22Rv1 (cell line): Measurements from ENCODE around the gene HDAC6.

ENCODE experiments used
- CTCF ChIP-seq: fragments of 450-650 bp; IDR thresholded peaks from 2 replicates; pipeline ENCODE4 v1.5.1; 2017; ENCODE audit warnings: mild to moderate bottlenecking
- ZFX ChIP-seq: fragments of 450-650 bp; IDR thresholded peaks from 2 replicates; pipeline ENCODE4 v1.6.1; 2017; ENCODE audit warnings: antibody characterized with exemption, borderline replicate concordance

- TF ChIP-seq CTCF (no peak), ZFX (no peak)
Observed at GRCh38 chrX:48794911-48795515, 6.9 kb upstream of the HDAC6 start.
